HS-5 (cell line): Measurements from ENCODE around the gene KRTAP10-11.
"Not testable (repeated sequence)": the region's sequence is repeated elsewhere in the genome, so short reads cannot be mapped to it uniquely, and the experiment has no call there.

Experiments used
- DNase-seq: peaks from one replicate; pipeline ENCODE4 v3.0.0-alpha.2; 2012; ENCODE audit warnings: low read depth

KRTAP10-11 gene

GRCh38 chr21:44666401-44667320 lies 20.4 kb downstream of the KRTAP10-11 start, which contains the start of gene KRTAP12-2:
TSS of gene KRTAP12-2 (minus strand) at chr21:44666927. CDS start at chr21:44666886, 41 bp downstream.
- DNase-seq: no peak

- DNase-seq: no peak
Observed at GRCh38 chr21:44667612-44668011, 21.4 kb downstream of the KRTAP10-11 start.

- no peak for DNase-seq
Observed at GRCh38 chr21:44670642-44671432, 24.6 kb downstream of the KRTAP10-11 start.

- DNase-seq: no peak
Observed at GRCh38 chr21:44671911-44672310, 25.7 kb downstream of the KRTAP10-11 start.

GRCh38 chr21:44677881-44678280 lies 31.7 kb downstream of the KRTAP10-11 start:
- no peak for DNase-seq

- no peak for DNase-seq
Observed at GRCh38 chr21:44681152-44681551, 34.9 kb downstream of the KRTAP10-11 start.

- DNase-seq: no peak
Observed at GRCh38 chr21:44681861-44682579, 35.8 kb downstream of the KRTAP10-11 start, which contains the start of gene KRTAP12-1. TSS of gene KRTAP12-1 (minus strand) at chr21:44682163. CDS start at chr21:44682123, 40 bp downstream.

- DNase-seq: no peak
Observed at GRCh38 chr21:44682580-44683151, 36.5 kb downstream of the KRTAP10-11 start.

- no peak for DNase-seq
Observed at GRCh38 chr21:44684077-44684476, 37.9 kb downstream of the KRTAP10-11 start.

GRCh38 chr21:44684483-44684882 lies 38.3 kb downstream of the KRTAP10-11 start:
- no peak for DNase-seq

- DNase-seq: not testable (repeated sequence)
Observed at GRCh38 chr21:44685050-44685449, 38.8 kb downstream of the KRTAP10-11 start.

- no peak for DNase-seq
Observed at GRCh38 chr21:44686000-44686781, 40.0 kb downstream of the KRTAP10-11 start.

GRCh38 chr21:44686843-44687561 lies 40.8 kb downstream of the KRTAP10-11 start:
- no peak for DNase-seq

GRCh38 chr21:44687671-44688070 lies 41.5 kb downstream of the KRTAP10-11 start:
- DNase-seq: no peak

GRCh38 chr21:44689740-44690139 lies 43.5 kb downstream of the KRTAP10-11 start:
- DNase-seq: not testable (repeated sequence)

- no peak for DNase-seq
Observed at GRCh38 chr21:44691686-44692085, 45.5 kb downstream of the KRTAP10-11 start.

GRCh38 chr21:44692798-44693512 lies 46.7 kb downstream of the KRTAP10-11 start:
- DNase-seq: no peak

- no peak for DNase-seq
Observed at GRCh38 chr21:44694776-44695175, 48.6 kb downstream of the KRTAP10-11 start.

GRCh38 chr21:44695184-44695583 lies 49.0 kb downstream of the KRTAP10-11 start:
- DNase-seq: no peak
